Activated naive CD8-positive, alpha-beta T cell (primary cell): ENCODE measurements around the gene CRADD.
"Not testable (repeated sequence)": the region's sequence is repeated elsewhere in the genome, so short reads cannot be mapped to it uniquely, and the experiment has no call there.

ENCODE experiments used
- H3K27ac Mint-ChIP-seq: one replicate; pipeline ENCODE4 v1.8.0; 2021; ENCODE audit warnings: mixed read lengths
- H3K27me3 Mint-ChIP-seq: one replicate; pipeline ENCODE4 v1.8.0; 2021; ENCODE audit warnings: mixed read lengths
- H3K36me3 Mint-ChIP-seq: one replicate; pipeline ENCODE4 v1.8.0; 2021; ENCODE audit warnings: mixed read lengths
- H3K4me1 Mint-ChIP-seq: one replicate; pipeline ENCODE4 v1.8.0; 2021; ENCODE audit warnings: low read depth, mixed read lengths
- H3K4me3 Mint-ChIP-seq: one replicate; pipeline ENCODE4 v1.8.0; 2021; ENCODE audit warnings: mild to moderate bottlenecking, mixed read lengths
- H3K9me3 Mint-ChIP-seq: one replicate; pipeline ENCODE4 v1.8.0; 2021; ENCODE audit warnings: low read depth, mixed read lengths

Gene CRADD

GRCh38 chr12:93781961-93782360, 104.8 kb downstream of the CRADD start:
- not testable (repeated sequence) for H3K4me3 Mint-ChIP-seq, H3K9me3 Mint-ChIP-seq, H3K27ac Mint-ChIP-seq, H3K27me3 Mint-ChIP-seq, H3K36me3 Mint-ChIP-seq
- peaks cover 67% of the 10 kb centered on the region for H3K4me1 Mint-ChIP-seq

- Mint-ChIP-seq H3K36me3 (peaks cover 6% of the 10 kb centered on the region), H3K4me1 (peaks cover 67% of the 10 kb centered on the region)
These were observed 105.7 kb downstream of the CRADD start for GRCh38 chr12:93782853-93783252.

GRCh38 chr12:93783832-93784231, 106.7 kb downstream of the CRADD start:
- H3K4me3 Mint-ChIP-seq = peak overlapping the region; percentile 63
- H3K36me3 Mint-ChIP-seq = peaks cover 10% of the 10 kb centered on the region
- no peaks in the 10 kb centered on the region for H3K27me3 Mint-ChIP-seq
- H3K27ac Mint-ChIP-seq = peak overlapping the region; percentile 93
- no peaks in the 10 kb centered on the region for H3K9me3 Mint-ChIP-seq
- H3K4me1 Mint-ChIP-seq = peaks cover 75% of the 10 kb centered on the region

More at GRCh38 chr12:93782853-93783252, 105.7 kb downstream of the CRADD start:
- peak overlapping the region; percentile 34 for H3K27ac Mint-ChIP-seq
- H3K9me3 Mint-ChIP-seq = no peaks in the 10 kb centered on the region
- no peaks in the 10 kb centered on the region for H3K27me3 Mint-ChIP-seq
- H3K4me3 Mint-ChIP-seq = no peak overlapping the region

- Mint-ChIP-seq H3K4me3 (peak overlapping the region; percentile 63), H3K4me1 (peaks cover 78% of the 10 kb centered on the region), H3K9me3 (no peaks in the 10 kb centered on the region), H3K27me3 (no peaks in the 10 kb centered on the region), H3K27ac (peak overlapping the region; percentile 93), H3K36me3 (peaks cover 10% of the 10 kb centered on the region)
These were observed 107.3 kb downstream of the CRADD start for GRCh38 chr12:93784339-93785086.

- Mint-ChIP-seq H3K27ac (peak overlapping the region; percentile 93), H3K27me3 (no peaks in the 10 kb centered on the region), H3K36me3 (peaks cover 5% of the 10 kb centered on the region), H3K9me3 (no peaks in the 10 kb centered on the region), H3K4me1 (peaks cover 77% of the 10 kb centered on the region), H3K4me3 (peak overlapping the region; percentile 63)
These were observed 108.3 kb downstream of the CRADD start for GRCh38 chr12:93785249-93786010.

- peak overlapping the region; percentile 24 for H3K27ac Mint-ChIP-seq
- no peaks in the 10 kb centered on the region for H3K9me3 Mint-ChIP-seq
- H3K4me1 Mint-ChIP-seq = peaks cover 74% of the 10 kb centered on the region
- no peak overlapping the region for H3K4me3 Mint-ChIP-seq
- no peaks in the 10 kb centered on the region for H3K27me3 Mint-ChIP-seq
- peaks cover 5% of the 10 kb centered on the region for H3K36me3 Mint-ChIP-seq
These were observed 109.7 kb downstream of the CRADD start for GRCh38 chr12:93786656-93787397.

GRCh38 chr12:93788853-93789252, 111.7 kb downstream of the CRADD start:
- Mint-ChIP-seq H3K4me1 (peaks cover 66% of the 10 kb centered on the region), H3K27ac (peak overlapping the region; percentile 50)

GRCh38 chr12:93789767-93790166, 112.6 kb downstream of the CRADD start:
- Mint-ChIP-seq H3K27ac (peak overlapping the region; percentile 50), H3K4me3 (no peak overlapping the region), H3K36me3 (peaks cover 5% of the 10 kb centered on the region), H3K27me3 (no peaks in the 10 kb centered on the region), H3K9me3 (no peaks in the 10 kb centered on the region), H3K4me1 (peaks cover 57% of the 10 kb centered on the region)

More at GRCh38 chr12:93788853-93789252, 111.7 kb downstream of the CRADD start:
- Mint-ChIP-seq H3K9me3 (no peaks in the 10 kb centered on the region), H3K4me3 (no peak overlapping the region), H3K27me3 (no peaks in the 10 kb centered on the region), H3K36me3 (peaks cover 5% of the 10 kb centered on the region)

- H3K4me3 Mint-ChIP-seq = no peak overlapping the region
- no peaks in the 10 kb centered on the region for H3K9me3 Mint-ChIP-seq
- no peaks in the 10 kb centered on the region for H3K27me3 Mint-ChIP-seq
- no peak overlapping the region for H3K27ac Mint-ChIP-seq
- H3K36me3 Mint-ChIP-seq = peaks cover 5% of the 10 kb centered on the region
- peaks cover 49% of the 10 kb centered on the region for H3K4me1 Mint-ChIP-seq
These were observed 113.4 kb downstream of the CRADD start for GRCh38 chr12:93790472-93791152.

- H3K9me3 Mint-ChIP-seq = no peaks in the 10 kb centered on the region
- peaks cover 2% of the 10 kb centered on the region for H3K36me3 Mint-ChIP-seq
- no peak overlapping the region for H3K4me3 Mint-ChIP-seq
- no peaks in the 10 kb centered on the region for H3K27me3 Mint-ChIP-seq
- H3K27ac Mint-ChIP-seq = no peak overlapping the region
- H3K4me1 Mint-ChIP-seq = peaks cover 32% of the 10 kb centered on the region
These were observed 115.8 kb downstream of the CRADD start for GRCh38 chr12:93793007-93793406.

- no peak overlapping the region for H3K27ac Mint-ChIP-seq
- H3K36me3 Mint-ChIP-seq = no peaks in the 10 kb centered on the region
- peaks cover 27% of the 10 kb centered on the region for H3K4me1 Mint-ChIP-seq
- no peaks in the 10 kb centered on the region for H3K27me3 Mint-ChIP-seq
- H3K9me3 Mint-ChIP-seq = no peaks in the 10 kb centered on the region
- no peak overlapping the region for H3K4me3 Mint-ChIP-seq
These were observed 116.8 kb downstream of the CRADD start for GRCh38 chr12:93793983-93794382.

GRCh38 chr12:93794738-93795137, 117.6 kb downstream of the CRADD start:
- Mint-ChIP-seq H3K4me1 (peaks cover 19% of the 10 kb centered on the region), H3K9me3 (no peaks in the 10 kb centered on the region), H3K27me3 (no peaks in the 10 kb centered on the region), H3K36me3 (peaks cover under 1% of the 10 kb centered on the region), H3K27ac (no peak overlapping the region), H3K4me3 (no peak overlapping the region)

- no peak overlapping the region for H3K4me3 Mint-ChIP-seq
- peaks cover 15% of the 10 kb centered on the region for H3K4me1 Mint-ChIP-seq
- H3K27ac Mint-ChIP-seq = no peak overlapping the region
- H3K27me3 Mint-ChIP-seq = no peaks in the 10 kb centered on the region
- no peaks in the 10 kb centered on the region for H3K9me3 Mint-ChIP-seq
- peaks cover 4% of the 10 kb centered on the region for H3K36me3 Mint-ChIP-seq
These were observed 118.2 kb downstream of the CRADD start for GRCh38 chr12:93795352-93795751.

- Mint-ChIP-seq H3K36me3 (peaks cover 7% of the 10 kb centered on the region), H3K4me3 (no peak overlapping the region), H3K27me3 (no peaks in the 10 kb centered on the region), H3K4me1 (peaks cover 6% of the 10 kb centered on the region), H3K9me3 (no peaks in the 10 kb centered on the region), H3K27ac (no peak overlapping the region)
These were observed 119.6 kb downstream of the CRADD start for GRCh38 chr12:93796729-93797128.
